GM21390 (cell line): Measurements from ENCODE around the gene GLDN.

Source experiments
- ATAC-seq: cut with Tn5 transposase; IDR thresholded peaks from one replicate; pipeline ENCODE4 v1.9.1; 2021; ENCODE audit not compliant: unreplicated experiment

GLDN gene

GRCh38 chr15:51356147-51356546 is 14.7 kb downstream of the GLDN start:
- no peak for ATAC-seq

DNA sequence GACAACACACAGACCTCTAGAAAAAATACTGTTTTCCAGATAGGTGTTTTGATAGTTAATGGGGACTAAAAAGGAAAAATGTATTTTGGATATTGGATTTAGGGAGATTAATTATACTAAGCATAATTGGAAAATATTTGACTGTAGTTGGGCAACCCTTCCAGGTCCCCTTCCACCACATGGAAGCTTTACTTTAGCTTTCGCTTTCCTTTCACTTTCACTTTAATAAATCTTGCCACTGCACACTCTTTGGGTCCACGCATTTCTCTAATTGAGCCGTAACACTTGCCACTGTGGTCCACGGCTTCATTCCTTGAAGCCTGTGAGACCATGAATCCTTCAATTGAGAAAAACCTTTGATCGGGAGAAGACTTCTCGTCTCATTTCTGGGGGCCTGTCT is 15.5 kb downstream of the GLDN start:
- no peak for ATAC-seq

- no peak for ATAC-seq
Observed at GRCh38 chr15:51359981-51360380, 18.5 kb downstream of the GLDN start.

DNA sequence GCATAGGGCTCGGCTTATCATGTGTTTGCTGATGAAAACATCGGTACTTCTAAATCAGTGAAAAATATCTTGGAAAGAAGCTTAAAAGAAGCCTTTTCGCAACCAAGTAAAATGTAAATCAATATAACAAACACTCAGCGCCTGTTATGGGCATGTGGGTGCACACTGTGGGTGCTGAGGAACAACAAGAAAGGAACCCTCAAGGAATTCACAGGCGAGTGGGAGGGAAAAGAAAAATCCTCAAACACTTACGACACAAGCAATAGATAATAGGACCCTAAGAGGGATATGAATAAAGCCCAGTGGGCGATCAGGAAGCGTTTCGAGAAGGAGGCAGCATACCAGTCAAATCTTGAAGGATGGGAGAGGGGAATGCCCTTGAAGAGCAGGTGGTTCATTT is 21.9 kb downstream of the GLDN start:
- ATAC-seq = no peak

DNA sequence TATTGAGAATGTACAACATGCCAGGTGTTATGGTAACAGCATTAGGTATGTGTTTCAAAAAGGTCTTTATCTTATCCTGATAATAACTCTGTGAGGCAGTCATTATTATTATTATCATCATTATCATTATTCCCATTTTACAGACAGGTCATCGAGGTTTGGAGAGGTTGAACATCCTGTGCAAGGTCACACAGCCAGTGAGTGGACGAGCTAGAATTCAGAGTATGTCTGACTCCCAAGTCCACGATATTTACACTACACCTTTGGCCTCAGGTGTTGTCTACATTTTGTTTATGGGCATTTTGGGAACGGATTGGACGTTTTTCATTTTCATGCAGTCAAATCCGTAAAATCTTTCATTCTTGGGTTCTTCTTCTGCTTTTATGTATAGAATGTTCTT is 24.0 kb downstream of the GLDN start:
- no peak for ATAC-seq

DNA sequence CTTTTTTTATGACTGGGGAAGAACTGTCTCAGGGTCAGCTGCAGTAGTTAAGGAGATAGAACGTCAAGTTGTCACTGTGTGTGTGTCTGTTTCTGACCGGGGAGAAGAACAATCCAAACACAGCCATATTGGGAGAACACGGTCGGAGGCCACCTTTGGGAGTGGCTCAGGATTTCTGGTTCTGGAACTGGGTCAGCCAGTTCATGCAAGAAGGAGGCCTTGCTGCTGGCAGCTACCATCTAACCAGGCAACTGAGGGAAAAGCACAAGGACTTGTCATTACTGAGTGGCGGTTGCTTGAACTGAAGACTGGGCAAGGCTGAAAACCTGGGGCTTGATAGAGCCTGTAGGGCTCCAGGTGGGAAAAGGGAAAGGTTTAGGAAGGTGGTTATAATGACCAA is 24.6 kb downstream of the GLDN start:
- ATAC-seq = no peak

DNA sequence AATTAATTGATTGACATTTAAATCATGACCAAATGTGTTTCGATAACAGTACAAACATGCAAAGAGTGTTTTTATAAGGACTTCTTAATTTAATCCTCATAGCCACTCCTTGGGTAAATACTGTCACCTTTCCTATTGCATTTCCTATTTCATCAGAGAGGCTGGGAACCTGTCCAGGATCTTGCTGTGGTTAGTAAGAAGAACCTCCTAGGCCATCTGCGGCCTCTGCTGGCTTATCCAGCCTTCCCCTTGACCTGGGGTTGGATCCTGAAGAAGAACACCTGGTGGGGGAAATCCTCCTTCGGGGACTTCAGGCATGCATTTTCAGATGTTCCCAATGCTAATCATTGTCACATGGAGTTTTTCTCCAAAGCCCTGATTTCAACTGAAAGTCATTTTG is 25.5 kb downstream of the GLDN start:
- ATAC-seq = no peak

DNA sequence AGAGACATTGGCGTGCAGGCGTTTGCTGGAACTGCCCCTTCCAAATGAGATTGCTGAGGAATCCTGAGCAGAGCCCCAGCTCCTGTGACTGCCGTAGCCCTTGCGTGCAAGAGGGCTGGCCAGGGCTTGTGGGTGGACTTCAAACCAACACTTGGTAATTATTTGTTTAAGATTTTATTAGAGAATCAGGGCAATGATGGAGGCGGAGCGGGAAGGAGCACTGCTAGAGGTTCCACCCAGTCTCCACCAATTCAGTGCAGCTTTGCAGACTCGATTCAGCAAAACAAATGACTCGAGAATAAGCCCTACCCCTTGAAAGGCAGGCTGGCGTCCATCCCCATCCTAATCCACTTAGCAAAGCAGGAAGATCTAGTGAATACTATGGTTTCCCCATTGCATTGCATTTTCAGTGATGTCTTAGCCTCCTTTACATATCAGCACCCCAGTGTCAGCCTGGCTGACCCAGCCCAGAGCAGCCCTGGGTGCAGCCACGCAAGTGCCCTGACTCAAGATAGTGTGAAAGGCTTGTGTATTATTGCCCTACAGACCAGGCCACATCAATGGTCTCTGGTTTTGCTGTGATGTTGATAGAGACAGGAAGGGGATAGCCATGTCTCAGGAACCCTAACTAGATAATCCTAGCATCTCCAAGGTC is 26.0 kb downstream of the GLDN start:
- no peak for ATAC-seq

GRCh38 chr15:51368307-51368706 is 26.9 kb downstream of the GLDN start:
- no peak for ATAC-seq

- no peak for ATAC-seq
Observed at GRCh38 chr15:51368751-51369450, 27.4 kb downstream of the GLDN start.

- ATAC-seq = peak; percentile 64
Observed at GRCh38 chr15:51369451-51369761, 28.0 kb downstream of the GLDN start.

GRCh38 chr15:51371266-51371665 is 29.8 kb downstream of the GLDN start:
- ATAC-seq = no peak

GRCh38 chr15:51374131-51374530 is 32.7 kb downstream of the GLDN start:
- no peak for ATAC-seq

DNA sequence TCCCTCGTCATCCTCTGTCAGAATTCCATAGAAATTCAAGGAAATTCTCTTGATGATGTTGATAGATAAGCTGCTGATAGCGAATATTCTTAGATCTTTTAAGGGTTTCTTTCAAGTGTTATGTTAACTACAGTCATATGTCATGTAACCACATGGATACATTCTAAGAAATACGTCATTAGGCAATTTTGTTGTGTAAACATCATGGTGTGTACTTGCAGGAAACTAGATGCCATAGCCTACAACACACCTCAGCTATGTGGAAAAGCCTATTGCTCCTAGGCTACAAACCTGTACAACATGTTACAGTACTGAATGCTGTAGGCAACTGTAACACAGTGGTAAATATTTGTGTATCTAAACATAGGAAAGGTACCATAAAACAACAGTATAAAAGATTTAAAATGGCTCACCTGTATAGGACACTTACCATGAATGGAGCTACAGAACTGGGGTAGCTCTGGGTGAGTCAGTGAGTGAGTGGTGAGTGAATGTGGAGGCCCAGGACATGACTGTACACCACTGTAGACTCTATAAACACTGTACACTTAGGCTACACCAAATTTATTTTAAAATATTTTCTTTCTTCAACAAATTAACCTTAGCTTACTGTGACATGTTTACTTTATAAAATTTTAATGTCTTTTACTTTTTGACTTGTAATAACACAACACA is 34.6 kb downstream of the GLDN start:
- no peak for ATAC-seq

- no peak for ATAC-seq
Observed at GRCh38 chr15:51377038-51377786, 35.8 kb downstream of the GLDN start.

GRCh38 chr15:51378406-51378805 is 37.0 kb downstream of the GLDN start:
- no peak for ATAC-seq

GRCh38 chr15:51379390-51379789 is 37.9 kb downstream of the GLDN start:
- ATAC-seq = no peak

- no peak for ATAC-seq
Observed at GRCh38 chr15:51380999-51381806, 39.7 kb downstream of the GLDN start.

GRCh38 chr15:51382787-51383186 is 41.3 kb downstream of the GLDN start:
- ATAC-seq = no peak

DNA sequence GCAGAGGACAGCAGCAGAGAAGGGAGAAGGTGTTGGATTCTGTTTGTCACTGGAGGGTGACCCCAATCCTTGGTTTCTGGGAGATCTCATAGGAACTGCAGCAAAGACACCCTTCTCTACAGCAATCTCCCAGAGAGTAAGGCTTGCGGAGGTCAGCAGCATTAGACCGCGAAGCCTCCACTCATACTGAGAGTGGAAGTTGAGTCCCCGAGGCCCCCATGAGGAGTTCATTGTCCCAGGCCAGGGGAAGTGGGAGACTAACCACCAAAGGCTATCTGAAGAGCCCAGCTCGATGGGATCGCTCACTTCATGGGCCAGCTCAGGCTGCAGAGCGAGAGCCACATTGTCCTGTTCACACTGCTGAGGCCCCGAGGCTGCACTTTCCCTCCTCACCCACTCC is 44.6 kb downstream of the GLDN start:
- ATAC-seq = no peak

DNA sequence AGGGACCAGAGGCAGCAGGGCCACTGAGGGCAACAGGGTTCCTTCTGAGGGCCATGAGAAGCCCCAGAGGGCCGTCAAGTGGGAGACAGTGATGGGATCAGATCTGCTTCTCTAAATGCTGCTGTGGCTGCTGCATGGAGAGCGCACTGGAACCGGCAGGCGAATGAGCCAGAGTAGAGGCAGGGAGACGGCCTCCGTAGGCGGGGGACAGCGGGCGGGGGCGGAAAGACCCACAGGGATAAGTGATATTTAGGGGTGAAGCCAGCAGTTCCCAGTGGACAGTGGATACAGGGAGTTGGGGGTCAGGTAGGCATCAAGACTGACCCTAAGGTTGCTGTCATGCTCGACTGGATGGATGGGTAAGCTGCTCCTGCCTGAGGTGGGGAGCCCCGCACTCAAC is 45.0 kb downstream of the GLDN start:
- no peak for ATAC-seq
